ENCODE results near the gene EDIL3. TPM values are rescaled to one million over a fixed set of nuclear protein-coding genes. Genes with fewer than 3 reads are reported as not detected.

The EDIL3 gene
- total RNA-seq, 1 donor from 2014 or later = 604 TPM

DNA sequence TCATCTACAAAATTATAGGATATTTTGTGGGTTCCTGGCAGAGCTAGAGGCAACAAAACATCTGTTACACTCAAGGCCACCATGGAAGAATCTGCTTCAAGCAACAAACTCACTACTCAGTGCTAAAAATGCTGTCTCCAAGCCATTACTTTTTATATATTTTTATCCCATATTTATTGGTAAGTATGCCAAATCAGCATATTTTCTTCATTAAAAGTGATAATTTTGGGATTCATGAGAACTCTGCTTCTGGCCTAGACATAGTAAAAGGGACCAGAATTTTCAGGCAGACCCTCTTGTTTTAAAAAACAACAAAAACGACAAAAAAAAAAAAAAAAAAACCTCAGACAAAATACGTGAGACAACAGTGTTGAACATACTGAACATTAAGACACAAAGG lies 236.0 kb downstream of the EDIL3 start:
- Mint-ChIP-seq H3K36me3 (ENCODE audit: low read depth) (peaks cover 1% of the 10 kb centered on the region), H3K27ac (ENCODE audit: unreplicated experiment) (peak overlapping the region; percentile 68), H3K4me1 (ENCODE audit: low read depth) (peaks cover 3% of the 10 kb centered on the region), H3K4me3 (ENCODE audit: unreplicated experiment) (no peak overlapping the region), H3K9me3 (ENCODE audit: low read depth) (no peaks in the 10 kb centered on the region), H3K27me3 (ENCODE audit: low read depth) (no peaks in the 10 kb centered on the region)
- DNase-seq (ENCODE audit: low spot score) = no peak
- no peak for TF ChIP-seq CTCF (IDR thresholded peaks at IDR 0.05)

DNA sequence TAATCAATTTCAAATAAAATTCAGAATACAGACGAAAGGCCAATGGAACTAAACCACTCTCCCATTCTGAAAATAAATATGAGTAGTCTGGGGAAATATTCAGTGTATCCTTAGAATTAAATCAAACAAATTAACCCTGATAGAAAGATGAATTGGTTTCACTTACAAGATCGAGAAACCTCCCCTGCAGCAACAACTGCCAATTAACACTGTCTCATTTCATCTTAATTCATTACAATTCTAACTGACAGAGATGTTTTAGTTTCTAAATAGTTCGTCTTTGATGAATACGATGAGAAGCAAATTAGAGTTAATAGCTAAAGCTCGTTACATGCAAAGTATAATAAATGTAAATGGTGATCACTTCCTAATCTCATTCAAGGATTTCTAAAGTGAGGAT lies 247.1 kb downstream of the EDIL3 start:
- H3K9me3 Mint-ChIP-seq (ENCODE audit: low read depth) = no peaks in the 10 kb centered on the region
- no peak for DNase-seq (ENCODE audit: low spot score)
- no peak for TF ChIP-seq CTCF (IDR thresholded peaks at IDR 0.05)
- no peak overlapping the region for H3K4me3 Mint-ChIP-seq (ENCODE audit: unreplicated experiment)
- no peaks in the 10 kb centered on the region for H3K27me3 Mint-ChIP-seq (ENCODE audit: low read depth)
- H3K4me1 Mint-ChIP-seq (ENCODE audit: low read depth) = peaks cover 7% of the 10 kb centered on the region
- peaks cover 12% of the 10 kb centered on the region for H3K36me3 Mint-ChIP-seq (ENCODE audit: low read depth)
- H3K27ac Mint-ChIP-seq (ENCODE audit: unreplicated experiment) = no peak overlapping the region

DNA sequence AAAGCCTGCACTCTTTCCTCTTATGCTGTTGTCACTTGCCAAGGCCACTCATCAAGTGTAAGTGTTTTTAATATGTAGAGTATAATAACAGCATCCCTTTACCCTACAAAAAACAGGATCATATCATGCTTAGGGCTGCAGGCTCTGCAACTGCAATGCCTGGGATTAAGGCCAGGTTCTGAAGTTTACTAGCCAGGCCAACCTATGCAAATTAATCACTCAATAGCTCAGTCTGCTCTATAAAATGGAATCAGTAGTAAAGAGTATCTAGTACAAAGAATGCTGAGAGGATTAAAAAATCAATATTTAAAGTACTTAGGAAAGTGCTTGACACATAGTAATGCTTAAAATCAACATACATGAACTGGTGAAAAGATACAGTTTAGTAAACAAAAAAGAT lies 253.3 kb downstream of the EDIL3 start:
- H3K9me3 Mint-ChIP-seq (ENCODE audit: low read depth) = peaks cover 9% of the 10 kb centered on the region

DNA sequence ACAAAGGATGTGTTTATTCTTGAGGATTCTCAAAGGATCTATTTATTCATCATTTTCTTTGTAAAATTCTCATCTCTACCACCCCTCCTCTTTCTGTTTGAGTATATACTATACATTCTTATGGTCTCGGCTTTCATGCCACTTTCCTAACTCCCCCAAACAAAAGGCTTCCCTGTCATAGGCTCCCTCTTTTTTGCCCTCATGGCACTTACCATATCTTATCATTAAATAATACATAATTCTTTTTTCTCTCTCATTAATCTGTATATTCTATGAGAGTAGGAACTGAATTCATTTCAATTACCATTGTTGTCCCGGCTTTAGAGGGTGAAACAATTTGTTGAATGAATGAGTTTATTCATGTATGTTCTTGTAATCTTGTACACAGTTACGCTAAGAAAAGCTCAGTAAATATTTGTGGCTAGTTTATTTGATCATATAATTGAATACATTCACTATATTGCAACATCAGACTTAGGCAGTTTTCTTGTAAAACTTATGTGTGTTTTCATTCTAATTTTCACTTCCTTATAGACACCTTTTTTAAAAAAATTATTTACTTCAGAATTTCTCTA lies 254.6 kb downstream of the EDIL3 start:
- Mint-ChIP-seq H3K27ac (ENCODE audit: unreplicated experiment) (peak overlapping the region; percentile 45), H3K4me3 (ENCODE audit: unreplicated experiment) (no peak overlapping the region), H3K36me3 (ENCODE audit: low read depth) (peaks cover 20% of the 10 kb centered on the region), H3K9me3 (ENCODE audit: low read depth) (peaks cover 9% of the 10 kb centered on the region), H3K4me1 (ENCODE audit: low read depth) (peaks cover 10% of the 10 kb centered on the region), H3K27me3 (ENCODE audit: low read depth) (no peaks in the 10 kb centered on the region)
- DNase-seq (ENCODE audit: low spot score) = no peak
- TF ChIP-seq CTCF (IDR thresholded peaks at IDR 0.05) = no peak

More for the DNA sequence above, 253.3 kb downstream of the EDIL3 start:
- Mint-ChIP-seq H3K4me3 (ENCODE audit: unreplicated experiment) (no peak overlapping the region), H3K27ac (ENCODE audit: unreplicated experiment) (no peak overlapping the region), H3K36me3 (ENCODE audit: low read depth) (peaks cover 22% of the 10 kb centered on the region), H3K4me1 (ENCODE audit: low read depth) (peaks cover 7% of the 10 kb centered on the region), H3K27me3 (ENCODE audit: low read depth) (no peaks in the 10 kb centered on the region)
- no peak for TF ChIP-seq CTCF (IDR thresholded peaks at IDR 0.05)
- DNase-seq (ENCODE audit: low spot score) = no peak

GRCh38 chr5:84125216-84125615 lies 259.5 kb downstream of the EDIL3 start:
- H3K9me3 Mint-ChIP-seq (ENCODE audit: low read depth) = peaks cover 9% of the 10 kb centered on the region
- H3K27me3 Mint-ChIP-seq (ENCODE audit: low read depth) = no peaks in the 10 kb centered on the region
- H3K4me1 Mint-ChIP-seq (ENCODE audit: low read depth) = peaks cover 9% of the 10 kb centered on the region
- H3K27ac Mint-ChIP-seq (ENCODE audit: unreplicated experiment) = no peak overlapping the region
- peaks cover 19% of the 10 kb centered on the region for H3K36me3 Mint-ChIP-seq (ENCODE audit: low read depth)
- TF ChIP-seq CTCF (IDR thresholded peaks at IDR 0.05) = no peak
- no peak for DNase-seq (ENCODE audit: low spot score)
- H3K4me3 Mint-ChIP-seq (ENCODE audit: unreplicated experiment) = no peak overlapping the region
